Activated CD4-positive, alpha-beta T cell treated with anti-CD3 and anti-CD28 coated beads, Interleukin-2, amount 10 ng/mL, durations not matched to agents 24 days and 14 days (primary cell): ENCODE measurements around the gene BLOC1S3. TPM values are rescaled to one million over a fixed set of nuclear protein-coding genes. Genes with fewer than 3 reads are reported as not detected.
A peak's percentile ranks its signal among the peaks of the same experiment; 100 is the strongest.

ENCODE experiments used
- DNase-seq: peaks from one replicate; pipeline ENCODE4 v3.0.0; 2022
- H3K27ac Mint-ChIP-seq: one replicate; pipeline ENCODE4 v1.8.0; 2022; ENCODE audit warnings: mild to moderate bottlenecking, mixed read lengths
- H3K27me3 Mint-ChIP-seq: one replicate; pipeline ENCODE4 v1.8.0; 2022; ENCODE audit warnings: mixed read lengths
- H3K36me3 Mint-ChIP-seq: one replicate; pipeline ENCODE4 v1.8.0; 2022; ENCODE audit warnings: low read depth, mild to moderate bottlenecking, mixed read lengths
- H3K4me1 Mint-ChIP-seq: one replicate; pipeline ENCODE4 v1.8.0; 2021; ENCODE audit warnings: mixed read lengths
- H3K4me3 Mint-ChIP-seq: one replicate; pipeline ENCODE4 v1.8.0; 2022; ENCODE audit warnings: mild to moderate bottlenecking, moderate library complexity, mixed read lengths
- H3K9me3 Mint-ChIP-seq: one replicate; pipeline ENCODE4 v1.8.0; 2021; ENCODE audit warnings: mixed read lengths
- intact Hi-C: fragments of 100-400 bp; cut with micrococcal nuclease; formaldehyde crosslinking; loops from one replicate; pipeline ENCODE4 v1.15.1; 2023
- total RNA-seq: library from RNA; stranded (reverse); gene quantifications from 2 replicates; pipeline ENCODE4 v1.2.3, GENCODE V29; 2022

Gene BLOC1S3
- total RNA-seq, 1 donor from 2014 or later, result 10.1 TPM

- intact Hi-C loops, result no loop called here
- peaks cover 9% of the 10 kb centered on the region for H3K36me3 Mint-ChIP-seq
- peak overlapping the region; percentile 62 for H3K4me3 Mint-ChIP-seq
- no peak for DNase-seq
- peaks cover 22% of the 10 kb centered on the region for H3K27me3 Mint-ChIP-seq
- peak overlapping the region; percentile 25 for H3K27ac Mint-ChIP-seq
- no peaks in the 10 kb centered on the region for H3K9me3 Mint-ChIP-seq
- peaks cover 16% of the 10 kb centered on the region for H3K4me1 Mint-ChIP-seq
Observed at GRCh38 chr19:45151821-45152503, 26.6 kb upstream of the BLOC1S3 start.

DNA sequence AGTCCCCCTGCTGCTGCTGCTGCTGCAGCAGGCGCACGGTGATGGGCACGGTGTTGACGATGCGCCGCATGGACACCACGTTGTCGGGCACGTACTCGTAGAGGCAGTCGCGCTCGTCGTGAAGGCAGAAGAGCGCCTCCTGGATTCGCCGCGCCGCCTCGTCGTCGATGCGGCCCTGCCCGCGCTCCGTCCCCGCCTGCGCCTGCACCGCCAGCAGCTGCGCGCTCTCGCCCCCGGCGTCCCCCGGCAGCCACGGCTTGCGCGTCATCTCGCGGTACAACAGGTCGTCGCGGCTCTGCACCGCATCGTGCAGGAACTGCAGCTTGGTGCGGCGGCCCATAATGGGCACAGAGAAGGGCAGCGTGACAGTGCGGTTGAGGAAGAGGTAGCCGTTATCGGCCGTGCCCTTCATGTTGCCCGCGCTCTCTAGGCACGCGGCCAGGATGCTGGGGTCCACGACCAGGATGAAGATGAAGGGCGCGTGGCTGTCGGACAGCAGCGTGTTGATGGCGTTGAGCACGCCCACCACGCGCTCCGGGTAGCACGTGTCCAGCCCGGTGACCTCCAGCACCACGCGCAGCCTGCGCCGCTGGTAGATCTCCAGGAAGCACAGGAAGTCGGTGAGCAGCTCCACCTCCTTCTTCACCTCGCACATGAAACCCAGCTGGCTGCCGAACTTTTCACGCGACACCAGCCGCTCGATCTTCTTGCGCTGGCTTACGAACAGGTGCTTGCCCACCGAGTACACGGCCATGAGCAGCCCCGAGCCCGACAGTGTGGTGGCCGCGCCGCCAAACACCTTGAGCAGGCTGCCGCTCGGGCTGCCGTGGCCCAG lies 25.9 kb upstream of the BLOC1S3 start:
- peak overlapping the region; percentile 76 for H3K4me3 Mint-ChIP-seq
- intact Hi-C loops, result no loop called here
- H3K36me3 Mint-ChIP-seq, result peaks cover 9% of the 10 kb centered on the region
- DNase-seq, result peak; percentile 85
- peak overlapping the region; percentile 60 for H3K27ac Mint-ChIP-seq
- peaks cover 16% of the 10 kb centered on the region for H3K4me1 Mint-ChIP-seq
- H3K27me3 Mint-ChIP-seq, result peaks cover 22% of the 10 kb centered on the region
- no peaks in the 10 kb centered on the region for H3K9me3 Mint-ChIP-seq

DNA sequence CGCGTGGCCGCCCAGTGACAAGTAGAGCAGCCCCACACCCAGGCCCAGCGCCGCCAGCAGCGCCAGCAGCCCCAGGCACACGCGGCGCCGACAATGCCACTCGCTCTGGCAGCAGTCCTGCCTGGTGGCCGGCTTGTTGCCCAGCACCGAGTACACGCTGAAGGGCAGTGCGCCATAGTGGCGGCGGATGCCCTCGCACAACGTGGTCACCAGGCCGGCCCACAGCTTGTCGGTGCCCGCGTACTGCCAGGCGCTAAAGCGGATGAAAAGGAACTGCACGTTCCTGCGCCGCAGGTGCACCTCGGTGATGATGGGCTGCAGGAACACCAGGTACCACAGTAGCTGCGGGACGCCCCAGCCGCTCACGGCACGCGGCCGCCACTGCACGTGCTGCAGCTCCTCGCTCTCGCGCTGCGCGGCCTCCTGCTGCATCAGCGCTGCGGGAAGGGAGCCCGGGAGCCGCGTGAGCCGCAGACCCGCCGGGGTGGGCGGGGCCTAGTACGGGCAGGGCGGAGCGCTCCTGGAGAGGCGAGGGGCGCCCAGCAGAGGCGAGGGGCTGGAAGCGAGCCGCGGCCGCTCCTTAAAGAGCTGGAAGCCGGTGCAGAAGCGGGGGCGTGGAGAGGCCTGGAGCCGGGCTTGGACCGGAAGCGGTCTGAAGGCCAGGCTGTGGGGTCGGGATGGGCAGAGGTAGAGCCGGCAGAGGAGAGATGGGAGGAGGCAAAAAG lies 25.1 kb upstream of the BLOC1S3 start:
- peaks cover 18% of the 10 kb centered on the region for H3K4me1 Mint-ChIP-seq
- DNase-seq, result peak; percentile 80
- intact Hi-C loops, result no loop called here
- H3K27me3 Mint-ChIP-seq, result peaks cover 26% of the 10 kb centered on the region
- H3K4me3 Mint-ChIP-seq, result peak overlapping the region; percentile 76
- H3K36me3 Mint-ChIP-seq, result peaks cover 9% of the 10 kb centered on the region
- H3K27ac Mint-ChIP-seq, result peak overlapping the region; percentile 62
- no peaks in the 10 kb centered on the region for H3K9me3 Mint-ChIP-seq

GRCh38 chr19:45154064-45154827 lies 24.3 kb upstream of the BLOC1S3 start:
- Mint-ChIP-seq H3K27ac (peak overlapping the region; percentile 62), H3K4me3 (peak overlapping the region; percentile 50), H3K27me3 (peaks cover 26% of the 10 kb centered on the region), H3K4me1 (peaks cover 16% of the 10 kb centered on the region), H3K36me3 (peaks cover 9% of the 10 kb centered on the region), H3K9me3 (no peaks in the 10 kb centered on the region)
- intact Hi-C loops, result no loop called here
- DNase-seq, result no peak

DNA sequence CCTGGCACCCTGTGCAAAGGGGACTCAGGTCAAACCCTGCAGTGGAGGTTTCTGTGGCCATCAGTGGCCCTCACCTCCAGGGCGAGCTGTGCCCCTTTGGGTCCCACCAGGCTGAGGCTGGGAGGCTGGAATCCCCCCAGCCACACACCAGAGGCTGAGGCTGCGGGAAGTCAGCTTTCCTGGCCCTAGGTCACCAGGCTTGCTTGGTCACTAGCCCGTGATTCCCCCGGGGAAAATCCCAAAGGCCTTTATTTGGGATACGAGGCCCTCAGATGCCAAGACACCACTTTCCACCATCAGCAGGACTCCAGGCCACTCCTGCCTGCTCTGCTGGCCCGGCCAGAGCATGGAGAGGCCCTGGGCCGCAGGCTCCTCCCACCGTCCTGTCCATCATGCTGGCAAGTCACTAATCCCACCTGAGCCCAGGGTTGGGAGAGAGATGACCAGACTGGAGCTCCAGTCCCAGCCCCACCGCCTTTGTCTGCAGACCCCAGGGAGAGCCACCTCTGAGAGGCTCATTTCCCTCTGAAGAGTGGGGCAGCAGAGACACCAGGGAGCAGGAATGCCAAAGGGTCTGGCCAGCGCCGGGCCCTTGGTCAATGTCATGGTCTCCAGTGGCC lies 22.5 kb upstream of the BLOC1S3 start:
- no peaks in the 10 kb centered on the region for H3K9me3 Mint-ChIP-seq
- peaks cover 30% of the 10 kb centered on the region for H3K27me3 Mint-ChIP-seq
- H3K27ac Mint-ChIP-seq, result no peak overlapping the region
- DNase-seq, result no peak
- intact Hi-C loops, result no loop called here
- no peak overlapping the region for H3K4me3 Mint-ChIP-seq
- peaks cover 13% of the 10 kb centered on the region for H3K4me1 Mint-ChIP-seq
- H3K36me3 Mint-ChIP-seq, result peaks cover 7% of the 10 kb centered on the region

DNA sequence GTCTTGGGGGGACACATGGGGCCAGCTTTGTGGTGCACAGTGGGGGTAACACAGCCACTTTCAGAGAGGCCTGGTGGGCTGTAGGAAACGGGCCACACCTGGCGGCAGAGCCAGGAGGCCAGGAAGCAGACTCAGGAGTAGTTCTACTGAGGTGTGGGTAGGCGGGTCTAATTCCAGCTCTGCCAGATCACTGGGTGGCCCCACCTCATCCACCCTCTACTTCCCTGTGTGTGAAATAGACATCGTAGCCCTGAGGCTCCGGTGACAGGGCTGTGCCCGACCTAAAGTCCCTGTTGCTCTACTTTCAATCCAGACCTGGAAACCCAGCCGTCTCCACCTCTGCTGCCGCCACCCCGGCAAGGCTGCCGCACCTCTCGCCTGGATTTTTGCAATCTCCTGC lies 21.8 kb upstream of the BLOC1S3 start:
- DNase-seq, result no peak
- intact Hi-C loops, result no loop called here
- peaks cover 7% of the 10 kb centered on the region for H3K36me3 Mint-ChIP-seq
- H3K4me3 Mint-ChIP-seq, result no peak overlapping the region
- peaks cover 25% of the 10 kb centered on the region for H3K27me3 Mint-ChIP-seq
- no peaks in the 10 kb centered on the region for H3K9me3 Mint-ChIP-seq
- H3K27ac Mint-ChIP-seq, result no peak overlapping the region
- H3K4me1 Mint-ChIP-seq, result peaks cover 13% of the 10 kb centered on the region

- H3K4me1 Mint-ChIP-seq, result peaks cover 11% of the 10 kb centered on the region
- no peaks in the 10 kb centered on the region for H3K9me3 Mint-ChIP-seq
Observed at GRCh38 chr19:45158503-45159209, 19.9 kb upstream of the BLOC1S3 start.

GRCh38 chr19:45159210-45159970 lies 19.2 kb upstream of the BLOC1S3 start:
- Mint-ChIP-seq H3K9me3 (no peaks in the 10 kb centered on the region), H3K27ac (no peak overlapping the region), H3K36me3 (peaks cover 2% of the 10 kb centered on the region), H3K4me1 (peaks cover 11% of the 10 kb centered on the region), H3K27me3 (peaks cover 12% of the 10 kb centered on the region), H3K4me3 (no peak overlapping the region)
- intact Hi-C loops, result no loop called here
- no peak for DNase-seq

More at GRCh38 chr19:45158503-45159209, 19.9 kb upstream of the BLOC1S3 start:
- Mint-ChIP-seq H3K36me3 (peaks cover 5% of the 10 kb centered on the region), H3K4me3 (no peak overlapping the region), H3K27me3 (peaks cover 19% of the 10 kb centered on the region), H3K27ac (no peak overlapping the region)
- no peak for DNase-seq
- intact Hi-C loops, result no loop called here

GRCh38 chr19:45159971-45160324 lies 18.6 kb upstream of the BLOC1S3 start:
- Mint-ChIP-seq H3K4me1 (peaks cover 12% of the 10 kb centered on the region), H3K4me3 (no peak overlapping the region), H3K27me3 (peaks cover 11% of the 10 kb centered on the region), H3K27ac (no peak overlapping the region), H3K9me3 (no peaks in the 10 kb centered on the region), H3K36me3 (peaks cover 2% of the 10 kb centered on the region)
- DNase-seq, result no peak
- intact Hi-C loops, result loop anchor here (5.0 kb wide), 1 partner anchor 43 kb away; no protein-coding TSS in a partner anchor

DNA sequence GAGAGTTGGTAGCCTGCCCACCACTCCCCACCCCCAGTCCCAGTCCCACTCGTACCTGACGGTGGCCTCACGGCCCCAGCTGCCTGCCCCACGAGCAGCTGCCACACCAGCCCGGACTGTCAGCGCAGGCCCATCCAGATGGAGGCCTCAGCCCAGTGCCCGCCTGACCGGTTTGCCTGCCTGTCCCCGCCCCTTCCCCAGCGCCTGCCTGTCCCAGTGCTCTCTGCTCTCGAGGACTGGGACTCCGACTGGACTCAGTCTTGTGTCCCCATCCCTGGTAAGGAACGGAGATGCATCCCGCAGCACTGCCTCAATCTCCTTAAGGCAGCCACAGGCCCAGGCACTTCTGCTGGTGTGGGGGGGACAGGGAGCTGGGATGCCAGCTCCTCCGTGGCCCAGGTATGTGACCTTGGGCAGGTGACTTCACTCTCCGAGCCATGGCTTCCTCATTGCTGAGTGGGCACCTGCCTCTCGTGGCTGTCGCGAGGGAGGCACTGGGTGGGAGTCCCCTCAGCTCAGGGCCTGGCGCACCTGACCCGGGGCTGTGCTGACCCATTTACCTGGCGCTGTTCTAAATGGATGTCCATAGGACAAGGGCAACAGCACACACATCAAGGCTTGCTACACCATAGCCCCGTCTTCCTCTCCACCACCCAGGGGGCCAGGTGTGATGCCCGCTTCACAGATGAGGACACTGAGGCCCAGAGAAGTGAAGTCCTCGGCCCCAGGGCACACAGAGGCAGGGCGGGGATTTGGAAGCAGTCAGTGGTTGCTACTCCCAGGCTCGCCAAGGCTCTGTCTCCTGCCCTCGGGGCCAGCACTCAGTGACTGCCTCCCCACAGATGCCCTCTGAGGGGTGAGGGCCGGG lies 17.5 kb upstream of the BLOC1S3 start, which contains the start of gene NKPD1:
Gene NKPD1 (minus strand): TSS at position 113 of the 868 bp plus-strand sequence. CDS start 832 bp downstream, outside the sequence.
- Mint-ChIP-seq H3K27ac (no peak within 1 kb of the TSS), H3K4me1 (peaks cover 16% of the 10 kb centered on the region), H3K4me3 (no peak within 1 kb of the TSS), H3K9me3 (no peaks in the 10 kb centered on the region), H3K36me3 (peaks cover 2% of the 10 kb centered on the region), H3K27me3 (peaks cover 8% of the 10 kb centered on the region)
- no peak for DNase-seq
- intact Hi-C loops, result loop anchor here (5.0 kb wide), 1 partner anchor 44 kb away; no protein-coding TSS in a partner anchor
